SK-N-SH (cell line): Measurements from ENCODE around the gene UBE2G2.

Source experiments
- EP300 ChIP-seq, 2 experiments: IDR thresholded peaks; 2 replicates each; pipeline versions ENCODE4 v1.4.0 to v1.6.1; 2012; ENCODE audit warnings: borderline replicate concordance in 1 of 2, low read depth in 1 of 2, low read length in 1 of 2
- GABPA ChIP-seq: IDR thresholded peaks from 2 replicates; pipeline ENCODE4 v1.4.0; 2012; ENCODE audit warnings: low read depth, mild to moderate bottlenecking
- POLR2AphosphoS5 ChIP-seq: IDR thresholded peaks from 2 replicates; pipeline ENCODE4 v1.6.1; 2012; ENCODE audit warnings: low read depth, low read length
- SMC3 ChIP-seq: IDR thresholded peaks from 2 replicates; pipeline ENCODE4 v1.6.1; 2012; ENCODE audit warnings: low read depth, low read length, improper control_type of control experiment
- TF ChIP-seq, protein P1 (sequence below): IDR thresholded peaks from 2 replicates; pipeline ENCODE4 v1.6.1; 2012; ENCODE audit warnings: mild to moderate bottlenecking, low read depth, low read length, moderate library complexity
- TF ChIP-seq, protein P2 (sequence below): IDR thresholded peaks from 2 replicates; pipeline ENCODE4 v1.4.0; 2012; ENCODE audit warnings: low read depth
- TF ChIP-seq, protein P3 (sequence below): IDR thresholded peaks from 2 replicates; pipeline ENCODE4 v1.4.0; 2012; ENCODE audit warnings: low read depth, borderline replicate concordance

DNA sequence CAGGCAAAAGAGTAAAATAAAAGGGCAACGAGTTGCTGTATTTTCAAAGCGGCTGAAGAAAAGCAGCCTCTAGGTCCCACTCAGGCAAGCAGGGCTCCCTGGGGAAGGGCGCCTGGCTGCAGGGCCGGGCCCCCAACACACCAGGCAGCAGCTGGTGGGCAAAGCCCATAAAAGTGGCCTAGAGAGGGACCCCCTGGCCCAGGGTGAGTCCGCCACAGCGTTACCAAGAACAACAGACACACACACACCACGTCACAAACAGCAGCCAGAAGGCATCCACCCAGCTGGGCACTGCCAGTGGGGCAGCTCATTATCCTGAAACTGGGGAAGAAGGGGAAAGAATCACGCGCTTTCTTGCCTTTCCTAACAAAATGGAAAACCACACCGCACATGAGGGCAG, 11.5 kb upstream of the UBE2G2 start:
- TF ChIP-seq EP300 (IDR thresholded peaks at IDR 0.05; ENCODE audit: borderline replicate concordance in 1 of 2, low read depth in 1 of 2, low read length in 1 of 2) (no peak), SMC3 (no peak), GABPA (no peak), POLR2AphosphoS5 (no peak)
- TF ChIP-seq, protein P1, sequence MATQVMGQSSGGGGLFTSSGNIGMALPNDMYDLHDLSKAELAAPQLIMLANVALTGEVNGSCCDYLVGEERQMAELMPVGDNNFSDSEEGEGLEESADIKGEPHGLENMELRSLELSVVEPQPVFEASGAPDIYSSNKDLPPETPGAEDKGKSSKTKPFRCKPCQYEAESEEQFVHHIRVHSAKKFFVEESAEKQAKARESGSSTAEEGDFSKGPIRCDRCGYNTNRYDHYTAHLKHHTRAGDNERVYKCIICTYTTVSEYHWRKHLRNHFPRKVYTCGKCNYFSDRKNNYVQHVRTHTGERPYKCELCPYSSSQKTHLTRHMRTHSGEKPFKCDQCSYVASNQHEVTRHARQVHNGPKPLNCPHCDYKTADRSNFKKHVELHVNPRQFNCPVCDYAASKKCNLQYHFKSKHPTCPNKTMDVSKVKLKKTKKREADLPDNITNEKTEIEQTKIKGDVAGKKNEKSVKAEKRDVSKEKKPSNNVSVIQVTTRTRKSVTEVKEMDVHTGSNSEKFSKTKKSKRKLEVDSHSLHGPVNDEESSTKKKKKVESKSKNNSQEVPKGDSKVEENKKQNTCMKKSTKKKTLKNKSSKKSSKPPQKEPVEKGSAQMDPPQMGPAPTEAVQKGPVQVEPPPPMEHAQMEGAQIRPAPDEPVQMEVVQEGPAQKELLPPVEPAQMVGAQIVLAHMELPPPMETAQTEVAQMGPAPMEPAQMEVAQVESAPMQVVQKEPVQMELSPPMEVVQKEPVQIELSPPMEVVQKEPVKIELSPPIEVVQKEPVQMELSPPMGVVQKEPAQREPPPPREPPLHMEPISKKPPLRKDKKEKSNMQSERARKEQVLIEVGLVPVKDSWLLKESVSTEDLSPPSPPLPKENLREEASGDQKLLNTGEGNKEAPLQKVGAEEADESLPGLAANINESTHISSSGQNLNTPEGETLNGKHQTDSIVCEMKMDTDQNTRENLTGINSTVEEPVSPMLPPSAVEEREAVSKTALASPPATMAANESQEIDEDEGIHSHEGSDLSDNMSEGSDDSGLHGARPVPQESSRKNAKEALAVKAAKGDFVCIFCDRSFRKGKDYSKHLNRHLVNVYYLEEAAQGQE = no peak
- TF ChIP-seq, protein P2, sequence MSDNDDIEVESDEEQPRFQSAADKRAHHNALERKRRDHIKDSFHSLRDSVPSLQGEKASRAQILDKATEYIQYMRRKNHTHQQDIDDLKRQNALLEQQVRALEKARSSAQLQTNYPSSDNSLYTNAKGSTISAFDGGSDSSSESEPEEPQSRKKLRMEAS = no peak
- TF ChIP-seq, protein P3, sequence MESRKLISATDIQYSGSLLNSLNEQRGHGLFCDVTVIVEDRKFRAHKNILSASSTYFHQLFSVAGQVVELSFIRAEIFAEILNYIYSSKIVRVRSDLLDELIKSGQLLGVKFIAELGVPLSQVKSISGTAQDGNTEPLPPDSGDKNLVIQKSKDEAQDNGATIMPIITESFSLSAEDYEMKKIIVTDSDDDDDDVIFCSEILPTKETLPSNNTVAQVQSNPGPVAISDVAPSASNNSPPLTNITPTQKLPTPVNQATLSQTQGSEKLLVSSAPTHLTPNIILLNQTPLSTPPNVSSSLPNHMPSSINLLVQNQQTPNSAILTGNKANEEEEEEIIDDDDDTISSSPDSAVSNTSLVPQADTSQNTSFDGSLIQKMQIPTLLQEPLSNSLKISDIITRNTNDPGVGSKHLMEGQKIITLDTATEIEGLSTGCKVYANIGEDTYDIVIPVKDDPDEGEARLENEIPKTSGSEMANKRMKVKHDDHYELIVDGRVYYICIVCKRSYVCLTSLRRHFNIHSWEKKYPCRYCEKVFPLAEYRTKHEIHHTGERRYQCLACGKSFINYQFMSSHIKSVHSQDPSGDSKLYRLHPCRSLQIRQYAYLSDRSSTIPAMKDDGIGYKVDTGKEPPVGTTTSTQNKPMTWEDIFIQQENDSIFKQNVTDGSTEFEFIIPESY = no peak
